Ovary (tissue), 9 donors: ENCODE measurements around the gene CPN2. TPM values are rescaled to one million over a fixed set of nuclear protein-coding genes. Genes with fewer than 3 reads are reported as not detected.

ENCODE experiments used
- DNase-seq, 5 donors: peaks; one replicate each; pipeline ENCODE4 v3.0.0-alpha.2; 2019 to 2020
- H3K27ac ChIP-seq, 2 donors: fragments of 200-600 bp; one replicate each; pipeline versions ENCODE4 v1.5.1 to v1.8.0; 2019 to 2022
- H3K27me3 ChIP-seq: fragments of 200-600 bp; one replicate; pipeline ENCODE4 v1.8.0; 2022
- H3K36me3 ChIP-seq: fragments of 200-600 bp; sonication (generic); one replicate; pipeline ENCODE4 v1.5.1; 2019
- H3K4me1 ChIP-seq: one replicate; pipeline ENCODE4 v1.8.1; 2013; ENCODE audit warnings: mild to moderate bottlenecking, moderate library complexity; ENCODE audit not compliant: insufficient read depth
- H3K4me3 ChIP-seq: fragments of 200-600 bp; sonication (generic); one replicate; pipeline ENCODE4 v1.5.1; 2017
- H3K9me3 ChIP-seq, 2 donors: fragments of 200-600 bp in 1 of 2; sonication (generic) in 1 of 2; one replicate each; pipeline versions ENCODE4 v1.5.1 to v1.8.1; 2013 to 2019; ENCODE audit warnings: mild to moderate bottlenecking in 1 of 2, moderate library complexity in 1 of 2
- CTCF ChIP-seq, 3 donors: fragments of 450-650 bp in 2 of 3; fragments of 200-600 bp in 1 of 3; IDR thresholded peaks; one replicate each; pipeline versions ENCODE4 v1.5.1 to v1.8.0; 2016 to 2022; ENCODE audit warnings: antibody characterized with exemption in 3 of 3, mild to moderate bottlenecking in 1 of 3
- EP300 ChIP-seq: sonication (generic); formaldehyde crosslinking; IDR thresholded peaks from one replicate; pipeline ENCODE4 v1.6.1; 2017; ENCODE audit warnings: antibody characterized with exemption
- POLR2A ChIP-seq: fragments of 450-650 bp; IDR thresholded peaks from one replicate; pipeline ENCODE4 v1.6.1; 2017; ENCODE audit warnings: antibody characterized with exemption, mild to moderate bottlenecking, moderate library complexity
- WGBS, 3 donors: extraction: QIAGEN DNeasy Blood & Tissue Kit in 1 of 3; methylation state at CpG; one replicate each; pipeline versions ENCODE4 v1.1.5 to v1.1.7; 2013 to 2017; 5-methylcytosine and 5-hydroxymethylcytosine counted together
- intact Hi-C, 4 donors: fragments of 100-400 bp; cut with DNase I; formaldehyde crosslinking; loops; one replicate each; pipeline versions ENCODE4 v1.11.0 to v1.15.1; 2022 to 2023
- polyA plus RNA-seq, 2 donors: library from polyadenylated mRNA; stranded (reverse); fragments of 200-250 nt in 1 of 2; fragments of 350-450 nt in 1 of 2; fragmentation: Illumina TruSeq in 1 of 2; extraction: RNeasy Lipid Tissue Mini Kit (QIAGEN cat#74804) in 1 of 2; gene quantifications; one replicate each; pipeline ENCODE4 v1.2.3, GENCODE V29; 2013 to 2014
- total RNA-seq, 7 donors: library from RNA; depleted of rRNA in 2 of 7; stranded (reverse); fragments of >200 nt in 2 of 7; fragmentation: NEBNext Ultra II Directional in 3 of 7; extraction: Animal tissue kit (Norgen Biotek cat#: 25700) in 3 of 7; gene quantifications; one replicate each; pipeline versions ENCODE4 v1.1.0 to v1.2.4, GENCODE V29; 2016 to 2023
- donor health status: DM: no; HTN: no; CAD: no; lungs with moderate emphysema.
- donor health status: DM: no; HTN: no; CAD: no.
- donor health status: Bipolar disorder and iron deficiency.
- donor health status: DM: yes; HTN: yes; CAD: no.
- donor health status: DM: no; HTN: no; CAD: no.
- donor health status: DM: yes; HTN: yes; CAD: no.

CPN2 gene
- total and polyA plus RNA-seq, 9 donors = 0.18 to 1.6 TPM; not detected in 7

GRCh38 chr3:194316918-194317317 is 34.2 kb downstream of the CPN2 start:
- Histone ChIP-seq H3K36me3 (no peaks in the 10 kb centered on the region), H3K9me3 (no peaks in the 10 kb centered on the region), H3K27ac (no peak overlapping the region), H3K27me3 (no peaks in the 10 kb centered on the region), H3K4me3 (no peak overlapping the region), H3K4me1 (peaks cover 11% of the 10 kb centered on the region)
- WGBS, 3 donors = 86 to 94% (median 86%) methylated on average over 6 of the region's 6 CpGs
- TF ChIP-seq POLR2A = no peak
- TF ChIP-seq CTCF (IDR thresholded peaks at IDR 0.05) = no peak
- TF ChIP-seq EP300 = no peak
- no peak for DNase-seq
- intact Hi-C loops = loop anchor here (2.0 to 10.0 kb wide), 7 partner anchors 52 to 536 kb away; partner anchors contain the start of gene HES1 (in 1 of the 4)

GRCh38 chr3:194315965-194316361 is 35.2 kb downstream of the CPN2 start:
- Histone ChIP-seq H3K27me3 (no peaks in the 10 kb centered on the region), H3K9me3 (no peaks in the 10 kb centered on the region), H3K36me3 (no peaks in the 10 kb centered on the region), H3K4me1 (peaks cover 11% of the 10 kb centered on the region), H3K27ac (peak overlapping the region in 1 of 2 donors; percentile 17), H3K4me3 (no peak overlapping the region)
- peak in 2 of 5 donors; percentile 52 to 61 for DNase-seq
- TF ChIP-seq CTCF (IDR thresholded peaks at IDR 0.05) (no peak), POLR2A (no peak), EP300 (no peak)
- intact Hi-C loops = loop anchor here (2.0 to 10.0 kb wide), 8 partner anchors 51 to 535 kb away; partner anchors contain the start of gene HES1 (in 3 of the 4)
- WGBS, 3 donors = 23 to 29% (median 24%) methylated on average over 16 to 17 of the region's 17 CpGs

- no peaks in the 10 kb centered on the region for H3K9me3 ChIP-seq
- TF ChIP-seq EP300 (peak; percentile 77), POLR2A (peak; percentile 21), CTCF (IDR thresholded peaks at IDR 0.05) (peak; percentile 97)
Observed at GRCh38 chr3:194315088-194315964, 35.8 kb downstream of the CPN2 start.

GRCh38 chr3:194314388-194315068 is 36.6 kb downstream of the CPN2 start:
- DNase-seq = peak in 1 of 5 donors; percentile 54
- H3K4me1 ChIP-seq = peaks cover 11% of the 10 kb centered on the region
- 35 to 54% (median 40%) methylated on average over 13 of the region's 13 CpGs for WGBS, 3 donors
- intact Hi-C loops = loop anchor here (2.0 to 10.0 kb wide), 9 partner anchors 47 to 532 kb away; partner anchors contain the start of gene HES1 (in 3 of the 4)
- H3K27ac ChIP-seq = peak overlapping the region; percentile 28 to 80
- TF ChIP-seq CTCF (IDR thresholded peaks at IDR 0.05) = no peak
- no peak for TF ChIP-seq POLR2A
- no peak for TF ChIP-seq EP300
- no peaks in the 10 kb centered on the region for H3K27me3 ChIP-seq
- no peak overlapping the region for H3K4me3 ChIP-seq
- H3K9me3 ChIP-seq = no peaks in the 10 kb centered on the region
- no peaks in the 10 kb centered on the region for H3K36me3 ChIP-seq

More at GRCh38 chr3:194315088-194315964, 35.8 kb downstream of the CPN2 start:
- no peaks in the 10 kb centered on the region for H3K27me3 ChIP-seq
- WGBS, 3 donors = 1% methylated on average over 53 to 54 of the region's 54 CpGs
- peak; percentile 92 to 96 (median 94) for DNase-seq
- peaks cover 11% of the 10 kb centered on the region for H3K4me1 ChIP-seq
- peak overlapping the region; percentile 18 for H3K4me3 ChIP-seq
- intact Hi-C loops = loop anchor here (2.0 to 10.0 kb wide), 7 partner anchors 51 to 533 kb away; partner anchors contain the start of gene HES1 (in 3 of the 4)
- peak overlapping the region; percentile 28 to 80 for H3K27ac ChIP-seq
- no peaks in the 10 kb centered on the region for H3K36me3 ChIP-seq
